ENCODE results near the gene LGMN. TPM values are rescaled to one million over a fixed set of nuclear protein-coding genes. Genes with fewer than 3 reads are reported as not detected.
"Not testable (repeated sequence)": the region's sequence is repeated elsewhere in the genome, so short reads cannot be mapped to it uniquely, and the experiment has no call there.

Gene LGMN
- total and polyA plus RNA-seq, 12 donors, result 82.2 to 211 (median 103) TPM

DNA sequence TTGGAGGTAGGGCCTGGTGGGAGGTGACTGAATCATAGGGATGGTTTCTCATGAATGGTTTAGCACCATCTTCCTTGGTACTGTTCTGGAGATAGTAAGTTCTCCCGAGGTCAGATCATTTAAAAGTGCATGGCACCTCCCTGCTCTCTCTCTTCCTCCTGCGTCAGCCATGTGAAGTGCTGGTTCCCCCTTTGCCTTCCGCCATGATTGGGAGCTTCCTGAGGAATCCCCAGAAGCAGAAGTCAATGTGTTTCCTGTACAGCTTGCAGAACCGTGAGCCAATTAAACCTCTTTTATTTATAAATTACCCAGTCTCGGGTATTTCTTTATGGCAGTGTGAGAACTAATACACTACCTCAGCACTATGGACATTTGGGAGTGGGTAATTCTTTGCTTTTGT is 4.8 kb upstream of the LGMN start:
- TF ChIP-seq, protein P1, sequence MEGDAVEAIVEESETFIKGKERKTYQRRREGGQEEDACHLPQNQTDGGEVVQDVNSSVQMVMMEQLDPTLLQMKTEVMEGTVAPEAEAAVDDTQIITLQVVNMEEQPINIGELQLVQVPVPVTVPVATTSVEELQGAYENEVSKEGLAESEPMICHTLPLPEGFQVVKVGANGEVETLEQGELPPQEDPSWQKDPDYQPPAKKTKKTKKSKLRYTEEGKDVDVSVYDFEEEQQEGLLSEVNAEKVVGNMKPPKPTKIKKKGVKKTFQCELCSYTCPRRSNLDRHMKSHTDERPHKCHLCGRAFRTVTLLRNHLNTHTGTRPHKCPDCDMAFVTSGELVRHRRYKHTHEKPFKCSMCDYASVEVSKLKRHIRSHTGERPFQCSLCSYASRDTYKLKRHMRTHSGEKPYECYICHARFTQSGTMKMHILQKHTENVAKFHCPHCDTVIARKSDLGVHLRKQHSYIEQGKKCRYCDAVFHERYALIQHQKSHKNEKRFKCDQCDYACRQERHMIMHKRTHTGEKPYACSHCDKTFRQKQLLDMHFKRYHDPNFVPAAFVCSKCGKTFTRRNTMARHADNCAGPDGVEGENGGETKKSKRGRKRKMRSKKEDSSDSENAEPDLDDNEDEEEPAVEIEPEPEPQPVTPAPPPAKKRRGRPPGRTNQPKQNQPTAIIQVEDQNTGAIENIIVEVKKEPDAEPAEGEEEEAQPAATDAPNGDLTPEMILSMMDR (IDR thresholded peaks at IDR 0.05), result no peak

DNA sequence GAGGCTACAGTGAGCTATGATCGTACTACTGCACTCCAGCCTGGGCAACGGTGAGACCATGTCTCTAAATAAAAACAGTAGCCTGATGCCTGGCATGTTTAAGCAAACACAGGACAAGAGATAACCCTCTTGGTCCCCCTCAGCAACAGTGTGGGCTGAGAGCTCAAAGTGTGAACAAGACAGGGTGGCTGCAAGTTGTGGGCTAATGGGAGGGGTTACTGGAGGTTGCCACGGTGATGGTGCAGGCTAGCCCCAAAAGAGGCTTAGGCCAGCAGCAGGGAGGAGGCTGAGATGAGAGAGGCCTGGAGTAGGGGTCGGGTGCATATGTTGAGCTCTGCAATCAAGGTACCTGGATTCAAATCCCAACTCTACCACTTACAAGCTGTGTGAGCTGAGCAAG is 3.4 kb upstream of the LGMN start:
- Histone ChIP-seq H3K27me3 (peaks cover 0 to 26% (median 0%) of the 10 kb centered on the region in 7 donors), H3K4me3 (no peak overlapping the region), H3K36me3 (no peaks in the 10 kb centered on the region), H3K4me1 (peaks cover 3 to 77% (median 11%) of the 10 kb centered on the region in 9 donors), H3K9me3 (no peaks in the 10 kb centered on the region), H3K27ac (peak overlapping the region in 9 of 10 donors; percentile 22 to 85 (median 75))
- intact Hi-C loops (cut with DNase I), result no loop called here
- DNase-seq (no peak), ATAC-seq (no peak)
- TF ChIP-seq, protein P1 (IDR thresholded peaks at IDR 0.05), result no peak
- 40 to 50% methylated on average over 4 of the region's 4 CpGs for WGBS, 2 donors

More for the DNA sequence above, 4.8 kb upstream of the LGMN start:
- 67 to 78% methylated on average over 5 of the region's 5 CpGs for WGBS, 2 donors
- Histone ChIP-seq H3K9me3 (no peaks in the 10 kb centered on the region), H3K36me3 (no peaks in the 10 kb centered on the region), H3K4me1 (peaks cover 0 to 63% (median 5%) of the 10 kb centered on the region in 9 donors), H3K27ac (peak overlapping the region in 2 of 10 donors; percentile 37 to 74), H3K4me3 (no peak overlapping the region), H3K27me3 (peaks cover 0 to 16% (median 0%) of the 10 kb centered on the region in 7 donors)
- ATAC-seq (no peak), DNase-seq (no peak)
- intact Hi-C loops (cut with DNase I), result no loop called here

DNA sequence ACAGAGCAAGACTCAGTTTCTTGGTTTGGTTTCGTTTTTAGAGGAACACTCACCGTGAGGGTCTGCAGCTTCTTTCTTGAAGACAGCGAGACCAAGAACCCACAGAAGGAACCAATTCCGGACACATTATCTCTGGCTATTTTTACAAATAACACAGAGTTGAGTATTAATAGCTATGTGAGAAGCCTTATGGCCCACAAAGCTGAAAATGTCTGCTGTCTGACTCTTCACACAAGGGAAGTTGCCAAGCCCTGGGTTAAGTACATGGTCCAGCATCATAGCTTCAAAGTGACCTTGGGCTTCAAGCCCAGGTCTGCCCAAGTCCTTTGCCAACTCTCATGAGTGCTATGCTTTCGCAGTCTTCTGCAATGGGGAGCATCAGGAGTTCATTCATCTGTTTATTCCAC is 2.6 kb upstream of the LGMN start:
- intact Hi-C loops (cut with DNase I), result no loop called here
- Histone ChIP-seq H3K36me3 (no peaks in the 10 kb centered on the region), H3K27ac (peak overlapping the region in 9 of 10 donors; percentile 50 to 85 (median 76)), H3K4me1 (peaks cover 10 to 84% (median 17%) of the 10 kb centered on the region in 9 donors), H3K27me3 (peaks cover 0 to 26% (median 0%) of the 10 kb centered on the region in 7 donors), H3K9me3 (no peaks in the 10 kb centered on the region), H3K4me3 (peak overlapping the region in 2 of 10 donors; percentile 15 to 42)
- peak in 7 of 8 donors; percentile 29 to 75 (median 57) for ATAC-seq
- WGBS, 2 donors, result 60 to 66% methylated on average over 5 of the region's 5 CpGs
- DNase-seq, result peak; percentile 24 to 56
- TF ChIP-seq, protein P1 (IDR thresholded peaks at IDR 0.05), result no peak

DNA sequence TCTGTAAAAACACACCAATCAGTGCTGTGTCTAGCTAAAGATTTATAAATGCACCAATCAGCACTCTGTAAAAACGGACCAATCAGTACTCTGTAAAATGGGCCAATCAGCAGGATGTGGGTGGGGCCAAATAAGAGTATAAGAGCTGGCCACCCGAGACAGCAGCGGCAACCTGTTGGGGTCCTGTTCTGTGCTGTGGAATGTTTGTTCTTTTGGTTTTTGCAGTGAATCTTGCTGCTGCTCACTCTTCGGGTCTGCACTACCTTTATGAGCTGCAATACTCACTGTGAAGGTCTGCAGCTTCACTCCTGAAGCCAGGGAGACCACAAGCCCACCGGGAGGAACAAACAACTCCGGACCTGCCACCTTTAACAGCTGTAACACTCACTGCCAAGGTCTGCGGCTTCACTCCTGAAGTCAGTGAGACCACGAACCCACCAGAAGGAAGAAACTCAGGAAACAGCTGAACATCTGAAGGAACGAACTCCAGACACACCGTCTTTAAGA is 1.8 kb upstream of the LGMN start:
- H3K36me3 ChIP-seq; H3K9me3 ChIP-seq; ATAC-seq; DNase-seq; intact Hi-C loops (cut with DNase I): not testable (repeated sequence)
- Histone ChIP-seq H3K27me3 (peaks cover 0 to 26% (median 0%) of the 10 kb centered on the region in 7 donors), H3K4me3 (peak overlapping the region in 2 of 10 donors; percentile 15 to 42), H3K27ac (peak overlapping the region in 9 of 10 donors; percentile 50 to 85 (median 76)), H3K4me1 (peaks cover 10 to 84% (median 19%) of the 10 kb centered on the region in 9 donors)
- 85 to 89% methylated on average over 10 of the region's 10 CpGs for WGBS, 2 donors

Measured in heart right ventricle (tissue), 16 donors.